ENCODE results near the gene CMSS1.

DNA sequence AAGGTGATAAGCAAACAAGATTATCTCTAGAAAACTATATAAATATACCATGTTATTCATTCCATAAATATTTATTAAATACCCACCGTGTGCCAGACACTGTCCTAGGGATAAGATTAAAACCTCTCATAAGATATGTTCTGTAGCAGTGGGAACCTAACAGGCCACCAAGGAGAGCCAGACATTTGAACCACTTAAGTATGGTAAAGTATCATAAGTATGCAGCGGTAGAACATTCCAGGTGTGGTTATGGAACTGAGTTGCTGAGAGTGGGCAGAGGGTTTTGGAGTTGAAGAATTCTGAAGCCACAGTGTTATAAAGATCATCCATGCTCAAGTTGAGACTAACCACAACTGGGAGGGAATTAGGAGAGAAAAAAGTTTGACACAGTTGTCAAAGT is 282.0 kb downstream of the CMSS1 start:
- TF ChIP-seq, protein P1, sequence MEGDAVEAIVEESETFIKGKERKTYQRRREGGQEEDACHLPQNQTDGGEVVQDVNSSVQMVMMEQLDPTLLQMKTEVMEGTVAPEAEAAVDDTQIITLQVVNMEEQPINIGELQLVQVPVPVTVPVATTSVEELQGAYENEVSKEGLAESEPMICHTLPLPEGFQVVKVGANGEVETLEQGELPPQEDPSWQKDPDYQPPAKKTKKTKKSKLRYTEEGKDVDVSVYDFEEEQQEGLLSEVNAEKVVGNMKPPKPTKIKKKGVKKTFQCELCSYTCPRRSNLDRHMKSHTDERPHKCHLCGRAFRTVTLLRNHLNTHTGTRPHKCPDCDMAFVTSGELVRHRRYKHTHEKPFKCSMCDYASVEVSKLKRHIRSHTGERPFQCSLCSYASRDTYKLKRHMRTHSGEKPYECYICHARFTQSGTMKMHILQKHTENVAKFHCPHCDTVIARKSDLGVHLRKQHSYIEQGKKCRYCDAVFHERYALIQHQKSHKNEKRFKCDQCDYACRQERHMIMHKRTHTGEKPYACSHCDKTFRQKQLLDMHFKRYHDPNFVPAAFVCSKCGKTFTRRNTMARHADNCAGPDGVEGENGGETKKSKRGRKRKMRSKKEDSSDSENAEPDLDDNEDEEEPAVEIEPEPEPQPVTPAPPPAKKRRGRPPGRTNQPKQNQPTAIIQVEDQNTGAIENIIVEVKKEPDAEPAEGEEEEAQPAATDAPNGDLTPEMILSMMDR (IDR thresholded peaks at IDR 0.05; ENCODE audit: insufficient read depth, low read length): no peak
- TF ChIP-seq GABPA (IDR thresholded peaks at IDR 0.05; ENCODE audit: low read depth) (no peak), SPI1 (IDR thresholded peaks at IDR 0.05; ENCODE audit: borderline replicate concordance, low read depth) (no peak), POLR2AphosphoS5 (IDR thresholded peaks at IDR 0.05; ENCODE audit: low read depth) (no peak)
- TF ChIP-seq, protein P2, sequence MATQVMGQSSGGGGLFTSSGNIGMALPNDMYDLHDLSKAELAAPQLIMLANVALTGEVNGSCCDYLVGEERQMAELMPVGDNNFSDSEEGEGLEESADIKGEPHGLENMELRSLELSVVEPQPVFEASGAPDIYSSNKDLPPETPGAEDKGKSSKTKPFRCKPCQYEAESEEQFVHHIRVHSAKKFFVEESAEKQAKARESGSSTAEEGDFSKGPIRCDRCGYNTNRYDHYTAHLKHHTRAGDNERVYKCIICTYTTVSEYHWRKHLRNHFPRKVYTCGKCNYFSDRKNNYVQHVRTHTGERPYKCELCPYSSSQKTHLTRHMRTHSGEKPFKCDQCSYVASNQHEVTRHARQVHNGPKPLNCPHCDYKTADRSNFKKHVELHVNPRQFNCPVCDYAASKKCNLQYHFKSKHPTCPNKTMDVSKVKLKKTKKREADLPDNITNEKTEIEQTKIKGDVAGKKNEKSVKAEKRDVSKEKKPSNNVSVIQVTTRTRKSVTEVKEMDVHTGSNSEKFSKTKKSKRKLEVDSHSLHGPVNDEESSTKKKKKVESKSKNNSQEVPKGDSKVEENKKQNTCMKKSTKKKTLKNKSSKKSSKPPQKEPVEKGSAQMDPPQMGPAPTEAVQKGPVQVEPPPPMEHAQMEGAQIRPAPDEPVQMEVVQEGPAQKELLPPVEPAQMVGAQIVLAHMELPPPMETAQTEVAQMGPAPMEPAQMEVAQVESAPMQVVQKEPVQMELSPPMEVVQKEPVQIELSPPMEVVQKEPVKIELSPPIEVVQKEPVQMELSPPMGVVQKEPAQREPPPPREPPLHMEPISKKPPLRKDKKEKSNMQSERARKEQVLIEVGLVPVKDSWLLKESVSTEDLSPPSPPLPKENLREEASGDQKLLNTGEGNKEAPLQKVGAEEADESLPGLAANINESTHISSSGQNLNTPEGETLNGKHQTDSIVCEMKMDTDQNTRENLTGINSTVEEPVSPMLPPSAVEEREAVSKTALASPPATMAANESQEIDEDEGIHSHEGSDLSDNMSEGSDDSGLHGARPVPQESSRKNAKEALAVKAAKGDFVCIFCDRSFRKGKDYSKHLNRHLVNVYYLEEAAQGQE (IDR thresholded peaks at IDR 0.05; ENCODE audit: insufficient replicate concordance, low read depth): no peak
